GM12891 (cell line): ENCODE data around the gene ACCSL.

Source experiments
- POLR2A ChIP-seq: IDR thresholded peaks from 2 replicates; pipeline ENCODE4 v1.6.1; 2011; ENCODE audit warnings: low read depth, low read length, control low read depth
- POLR2AphosphoS5 ChIP-seq: IDR thresholded peaks from 2 replicates; pipeline ENCODE4 v1.6.1; 2011; ENCODE audit warnings: low read depth, low read length, control low read depth
- TAF1 ChIP-seq: IDR thresholded peaks from 2 replicates; pipeline ENCODE4 v1.6.1; 2011; ENCODE audit warnings: low read depth, low read length, control low read depth

GRCh38 chr11:44014968-44015623 is 32.7 kb upstream of the ACCSL start:
- TF ChIP-seq POLR2A (no peak), TAF1 (no peak), POLR2AphosphoS5 (no peak)
